SU-DHL-6 (cell line): ENCODE data around the gene STK32B.

Source experiments
- CTCF ChIP-seq: fragments of 200-600 bp; sonication (generic); IDR thresholded peaks from one replicate; pipeline ENCODE4 v1.5.1; 2017; ENCODE audit warnings: antibody characterized with exemption, mild to moderate bottlenecking, low read length, moderate library complexity; ENCODE audit not compliant: insufficient read depth, poor library complexity, severe bottlenecking
- EZH2phosphoT487 ChIP-seq: fragments of 200-600 bp; sonication (generic), shearing (Covaris generic); conservative IDR thresholded peaks from 2 replicates; pipeline ENCODE4 v1.6.1; 2018; ENCODE audit warnings: mild to moderate bottlenecking, antibody characterized with exemption, low read length, moderate library complexity, mixed read lengths

- TF ChIP-seq CTCF: no peak
- no peak for TF ChIP-seq EZH2phosphoT487
These were observed 46.8 kb upstream of the STK32B start for GRCh38 chr4:5004496-5004895.
